Measurements from ENCODE around the gene HSPG2.

The HSPG2 gene

GRCh38 chr1:21823206-21823979, 113.7 kb downstream of the HSPG2 start:
- TF ChIP-seq CTCF (IDR thresholded peaks at IDR 0.05) (no peak), ZFX (IDR thresholded peaks at IDR 0.05; ENCODE audit: borderline replicate concordance) (no peak)
- no peak overlapping the region for H3K27ac ChIP-seq

GRCh38 chr1:21822349-21822748, 114.8 kb downstream of the HSPG2 start:
- H3K27ac ChIP-seq: no peak overlapping the region
- no peak for TF ChIP-seq CTCF (IDR thresholded peaks at IDR 0.05)
- TF ChIP-seq ZFX (IDR thresholded peaks at IDR 0.05; ENCODE audit: borderline replicate concordance): no peak

GRCh38 chr1:21821385-21822019, 115.6 kb downstream of the HSPG2 start:
- TF ChIP-seq CTCF (IDR thresholded peaks at IDR 0.05): no peak
- TF ChIP-seq ZFX (IDR thresholded peaks at IDR 0.05; ENCODE audit: borderline replicate concordance): no peak
- H3K27ac ChIP-seq: no peak overlapping the region

GRCh38 chr1:21820597-21821232, 116.4 kb downstream of the HSPG2 start:
- TF ChIP-seq ZFX (IDR thresholded peaks at IDR 0.05; ENCODE audit: borderline replicate concordance) (no peak), CTCF (IDR thresholded peaks at IDR 0.05) (no peak)
- H3K27ac ChIP-seq: no peak overlapping the region

- no peak for TF ChIP-seq CTCF (IDR thresholded peaks at IDR 0.05)
- no peak for TF ChIP-seq ZFX (IDR thresholded peaks at IDR 0.05; ENCODE audit: borderline replicate concordance)
- no peak overlapping the region for H3K27ac ChIP-seq
Observed at GRCh38 chr1:21818656-21819055, 118.5 kb downstream of the HSPG2 start.

GRCh38 chr1:21816602-21817302, 120.4 kb downstream of the HSPG2 start:
- no peak overlapping the region for H3K27ac ChIP-seq
- TF ChIP-seq CTCF (IDR thresholded peaks at IDR 0.05) (no peak), ZFX (IDR thresholded peaks at IDR 0.05; ENCODE audit: borderline replicate concordance) (no peak)

Data from 22Rv1 (cell line).